Chondrocyte (in vitro differentiated cells): ENCODE measurements around the gene CPVL. TPM values are rescaled to one million over a fixed set of nuclear protein-coding genes. Genes with fewer than 3 reads are reported as not detected.

Source experiments
- DNase-seq: peaks from one replicate; pipeline ENCODE4 v3.0.0; 2021; ENCODE audit warnings: mixed read lengths, low spot score
- H3K27ac Mint-ChIP-seq: one replicate; pipeline ENCODE4 v1.8.0; 2021; ENCODE audit warnings: mild to moderate bottlenecking, moderate library complexity, mixed read lengths; ENCODE audit not compliant: unreplicated experiment
- H3K27me3 Mint-ChIP-seq: 2 replicates; pipeline ENCODE4 v1.8.0; 2021; ENCODE audit warnings: low read depth, mixed read lengths
- H3K36me3 Mint-ChIP-seq: 2 replicates; pipeline ENCODE4 v1.8.0; 2021; ENCODE audit warnings: low read depth, mixed read lengths
- H3K4me1 Mint-ChIP-seq: 2 replicates; pipeline ENCODE4 v1.8.0; 2021; ENCODE audit warnings: low read depth, mild to moderate bottlenecking, mixed read lengths
- H3K4me3 Mint-ChIP-seq: one replicate; pipeline ENCODE4 v1.8.0; 2021; ENCODE audit warnings: mild to moderate bottlenecking, moderate library complexity, mixed read lengths; ENCODE audit not compliant: unreplicated experiment
- H3K9me3 Mint-ChIP-seq: 2 replicates; pipeline ENCODE4 v1.8.0; 2021; ENCODE audit warnings: low read depth, mixed read lengths
- total RNA-seq: library from RNA; stranded (reverse); gene quantifications from 3 replicates; pipeline ENCODE4 v1.2.1, GENCODE V29; 2021
- TF ChIP-seq, protein P1 (sequence below): fragments of 200-600 bp; sonication (generic); IDR thresholded peaks from 2 replicates; pipeline ENCODE4 v1.5.0; 2021; ENCODE audit warnings: antibody characterized with exemption, mild to moderate bottlenecking, moderate library complexity

The CPVL gene
- total RNA-seq, 1 donor from 2014 or later = 4.9 TPM

GRCh38 chr7:29005406-29005805 is 140.9 kb downstream of the CPVL start:
- Mint-ChIP-seq H3K9me3 (peaks cover 17% of the 10 kb centered on the region), H3K27ac (no peak overlapping the region), H3K27me3 (no peaks in the 10 kb centered on the region), H3K4me1 (no peaks in the 10 kb centered on the region), H3K36me3 (peaks cover 3% of the 10 kb centered on the region), H3K4me3 (no peak overlapping the region)
- DNase-seq = no peak
- TF ChIP-seq, protein P1, sequence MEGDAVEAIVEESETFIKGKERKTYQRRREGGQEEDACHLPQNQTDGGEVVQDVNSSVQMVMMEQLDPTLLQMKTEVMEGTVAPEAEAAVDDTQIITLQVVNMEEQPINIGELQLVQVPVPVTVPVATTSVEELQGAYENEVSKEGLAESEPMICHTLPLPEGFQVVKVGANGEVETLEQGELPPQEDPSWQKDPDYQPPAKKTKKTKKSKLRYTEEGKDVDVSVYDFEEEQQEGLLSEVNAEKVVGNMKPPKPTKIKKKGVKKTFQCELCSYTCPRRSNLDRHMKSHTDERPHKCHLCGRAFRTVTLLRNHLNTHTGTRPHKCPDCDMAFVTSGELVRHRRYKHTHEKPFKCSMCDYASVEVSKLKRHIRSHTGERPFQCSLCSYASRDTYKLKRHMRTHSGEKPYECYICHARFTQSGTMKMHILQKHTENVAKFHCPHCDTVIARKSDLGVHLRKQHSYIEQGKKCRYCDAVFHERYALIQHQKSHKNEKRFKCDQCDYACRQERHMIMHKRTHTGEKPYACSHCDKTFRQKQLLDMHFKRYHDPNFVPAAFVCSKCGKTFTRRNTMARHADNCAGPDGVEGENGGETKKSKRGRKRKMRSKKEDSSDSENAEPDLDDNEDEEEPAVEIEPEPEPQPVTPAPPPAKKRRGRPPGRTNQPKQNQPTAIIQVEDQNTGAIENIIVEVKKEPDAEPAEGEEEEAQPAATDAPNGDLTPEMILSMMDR = no peak

GRCh38 chr7:29003703-29004102 is 142.6 kb downstream of the CPVL start:
- Mint-ChIP-seq H3K4me1 (no peaks in the 10 kb centered on the region), H3K9me3 (peaks cover 17% of the 10 kb centered on the region), H3K27ac (no peak overlapping the region), H3K4me3 (no peak overlapping the region), H3K27me3 (no peaks in the 10 kb centered on the region), H3K36me3 (peaks cover 3% of the 10 kb centered on the region)
- no peak for DNase-seq
- TF ChIP-seq, protein P1 = no peak

- no peak overlapping the region for H3K27ac Mint-ChIP-seq
- no peak overlapping the region for H3K4me3 Mint-ChIP-seq
- peaks cover 11% of the 10 kb centered on the region for H3K9me3 Mint-ChIP-seq
- DNase-seq = no peak
- TF ChIP-seq, protein P1 = no peak
- peaks cover 2% of the 10 kb centered on the region for H3K36me3 Mint-ChIP-seq
- H3K4me1 Mint-ChIP-seq = no peaks in the 10 kb centered on the region
- no peaks in the 10 kb centered on the region for H3K27me3 Mint-ChIP-seq
Measured at GRCh38 chr7:29000717-29001076, 145.6 kb downstream of the CPVL start.

GRCh38 chr7:28999895-29000716 is 146.2 kb downstream of the CPVL start:
- no peaks in the 10 kb centered on the region for H3K36me3 Mint-ChIP-seq
- no peaks in the 10 kb centered on the region for H3K4me1 Mint-ChIP-seq
- no peaks in the 10 kb centered on the region for H3K27me3 Mint-ChIP-seq
- no peak overlapping the region for H3K4me3 Mint-ChIP-seq
- H3K27ac Mint-ChIP-seq = no peak overlapping the region
- TF ChIP-seq, protein P1 = no peak
- H3K9me3 Mint-ChIP-seq = peaks cover 7% of the 10 kb centered on the region
- DNase-seq = no peak

- DNase-seq = no peak
- Mint-ChIP-seq H3K9me3 (peaks cover 7% of the 10 kb centered on the region), H3K4me1 (no peaks in the 10 kb centered on the region), H3K36me3 (no peaks in the 10 kb centered on the region), H3K27ac (no peak overlapping the region), H3K4me3 (no peak overlapping the region), H3K27me3 (no peaks in the 10 kb centered on the region)
- TF ChIP-seq, protein P1 = no peak
Measured at GRCh38 chr7:28999427-28999826, 146.9 kb downstream of the CPVL start.
